Cardiac fibroblast (primary cell): Measurements from ENCODE around the gene RSAD2.

Source experiments
- DNase-seq, 2 donors: peaks; one replicate each; pipeline versions ENCODE4 v3.0.0 to v3.0.0-alpha.2; 2010; ENCODE audit warnings: low read depth in 2 of 2
- H3K4me3 ChIP-seq, 2 donors: replicated peaks in 1 of 2; 1 replicate in 1 of 2; 2 replicates in 1 of 2; pipeline ENCODE4 v1.5.1; 2011; ENCODE audit warnings: low read depth in 2 of 2, low read length in 2 of 2, mild to moderate bottlenecking in 2 of 2, moderate library complexity in 1 of 2
- TF ChIP-seq, protein P1 (sequence below): IDR thresholded peaks from one replicate; pipeline ENCODE4 v1.5.1; 2011; ENCODE audit warnings: low read depth, mild to moderate bottlenecking, low read length, inconsistent platforms

RSAD2 gene

DNA sequence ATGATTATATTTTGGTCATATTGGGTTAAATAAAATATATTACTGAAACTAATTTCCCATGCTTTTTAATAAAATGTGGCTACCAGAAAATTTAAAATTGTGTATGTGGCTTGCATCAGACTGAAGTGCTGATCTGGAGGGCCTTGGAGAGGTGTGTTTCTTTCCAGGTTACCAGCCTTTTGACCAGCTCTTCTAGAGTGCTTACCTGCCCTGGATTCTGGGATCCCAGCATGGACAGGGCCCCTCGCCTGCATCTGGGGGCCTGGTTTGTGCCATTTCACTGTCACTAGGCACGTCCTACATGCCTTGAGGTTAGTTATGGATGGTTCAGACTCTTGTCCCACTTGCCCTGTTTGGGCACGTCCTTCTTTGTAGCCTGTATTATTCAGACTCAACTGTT is 50.2 kb downstream of the RSAD2 start:
- no peak for DNase-seq
- no peak overlapping the region for H3K4me3 ChIP-seq
- TF ChIP-seq, protein P1, sequence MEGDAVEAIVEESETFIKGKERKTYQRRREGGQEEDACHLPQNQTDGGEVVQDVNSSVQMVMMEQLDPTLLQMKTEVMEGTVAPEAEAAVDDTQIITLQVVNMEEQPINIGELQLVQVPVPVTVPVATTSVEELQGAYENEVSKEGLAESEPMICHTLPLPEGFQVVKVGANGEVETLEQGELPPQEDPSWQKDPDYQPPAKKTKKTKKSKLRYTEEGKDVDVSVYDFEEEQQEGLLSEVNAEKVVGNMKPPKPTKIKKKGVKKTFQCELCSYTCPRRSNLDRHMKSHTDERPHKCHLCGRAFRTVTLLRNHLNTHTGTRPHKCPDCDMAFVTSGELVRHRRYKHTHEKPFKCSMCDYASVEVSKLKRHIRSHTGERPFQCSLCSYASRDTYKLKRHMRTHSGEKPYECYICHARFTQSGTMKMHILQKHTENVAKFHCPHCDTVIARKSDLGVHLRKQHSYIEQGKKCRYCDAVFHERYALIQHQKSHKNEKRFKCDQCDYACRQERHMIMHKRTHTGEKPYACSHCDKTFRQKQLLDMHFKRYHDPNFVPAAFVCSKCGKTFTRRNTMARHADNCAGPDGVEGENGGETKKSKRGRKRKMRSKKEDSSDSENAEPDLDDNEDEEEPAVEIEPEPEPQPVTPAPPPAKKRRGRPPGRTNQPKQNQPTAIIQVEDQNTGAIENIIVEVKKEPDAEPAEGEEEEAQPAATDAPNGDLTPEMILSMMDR, result no peak

DNA sequence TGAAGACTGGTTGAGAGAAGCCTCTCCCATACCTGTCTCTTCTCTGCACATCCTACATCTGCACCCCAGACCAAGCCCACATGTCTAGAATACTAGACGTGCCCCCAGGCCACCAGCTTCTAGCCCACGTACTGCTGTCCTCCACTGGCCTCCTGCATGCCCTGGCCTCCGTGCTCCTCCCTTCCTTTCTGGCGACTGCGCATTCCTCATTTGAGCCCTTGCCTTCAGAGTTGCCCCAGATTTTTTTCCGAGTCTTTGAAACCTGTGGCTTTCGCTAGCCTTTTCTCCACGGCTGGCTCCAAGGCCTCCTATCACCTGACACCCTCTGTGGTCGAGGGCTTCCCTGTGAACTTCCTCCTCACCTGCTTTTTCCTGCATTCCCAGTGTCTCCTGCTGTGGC is 50.9 kb downstream of the RSAD2 start:
- TF ChIP-seq, protein P1, result no peak
- DNase-seq, result no peak
- no peak overlapping the region for H3K4me3 ChIP-seq

DNA sequence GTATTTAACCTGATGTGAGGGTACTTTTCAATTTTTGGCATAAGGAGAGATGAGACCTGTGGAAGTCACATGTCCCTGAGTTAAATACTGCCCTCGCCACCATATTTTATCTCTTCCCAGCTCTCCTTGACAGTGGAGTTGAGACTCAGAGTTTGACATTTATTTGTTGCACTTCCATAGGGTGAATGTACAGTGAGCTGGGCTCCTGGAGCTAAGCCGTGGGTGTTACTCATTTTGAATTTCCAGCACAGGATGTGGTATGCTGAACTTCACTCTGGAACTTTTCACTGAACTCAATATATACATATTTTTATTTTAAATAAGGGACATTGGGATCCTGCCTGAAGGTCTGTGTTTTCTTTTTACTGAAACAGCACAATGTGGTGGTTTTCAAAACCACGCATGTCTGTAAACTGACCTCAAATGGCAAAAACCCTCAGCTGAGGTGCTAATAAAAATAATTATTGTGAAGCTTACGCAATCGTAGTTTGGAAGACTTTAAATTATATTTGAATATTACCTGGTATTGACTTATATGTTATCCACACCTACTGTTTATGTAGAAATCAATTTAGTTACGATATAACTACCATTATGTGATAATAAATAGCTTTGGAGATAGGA is 51.7 kb downstream of the RSAD2 start:
- H3K4me3 ChIP-seq, result no peak overlapping the region
- TF ChIP-seq, protein P1, result no peak

DNA sequence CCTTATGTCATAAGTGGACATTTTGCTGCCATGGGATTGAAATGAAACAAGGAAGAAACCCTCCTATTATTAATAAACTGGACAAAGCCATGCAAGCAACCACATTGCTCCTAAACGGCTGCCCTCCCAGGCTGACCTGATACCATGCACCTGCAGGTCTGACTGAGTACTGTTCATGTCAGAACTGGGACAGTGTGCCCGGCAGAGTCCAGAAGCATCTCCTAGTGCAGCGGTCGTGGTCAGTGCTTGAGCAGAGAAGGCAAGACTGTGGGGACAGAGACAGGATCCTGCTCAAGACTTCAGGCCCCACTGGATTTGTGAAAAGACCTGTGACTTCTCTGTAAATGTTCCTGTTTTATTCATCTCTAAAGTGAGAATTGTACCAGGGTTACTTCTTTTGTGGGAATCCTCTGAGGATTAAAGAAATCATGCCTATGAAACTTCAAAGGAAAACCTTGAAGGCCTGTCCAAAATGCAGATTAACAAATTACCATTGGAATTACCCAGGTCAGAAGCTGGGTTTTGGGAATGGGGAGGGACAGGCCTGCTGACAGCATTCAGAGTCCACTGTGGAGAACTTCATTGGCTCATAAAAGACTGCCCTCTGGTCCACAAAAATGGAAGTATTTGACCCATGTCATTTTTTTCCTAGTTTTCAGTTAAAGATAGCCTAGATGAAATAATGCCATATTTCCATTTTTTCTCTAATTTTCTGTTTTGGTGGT is 53.5 kb downstream of the RSAD2 start:
- TF ChIP-seq, protein P1, result no peak
- no peak overlapping the region for H3K4me3 ChIP-seq
- no peak for DNase-seq

More for the DNA sequence above, 51.7 kb downstream of the RSAD2 start:
- DNase-seq, result no peak

DNA sequence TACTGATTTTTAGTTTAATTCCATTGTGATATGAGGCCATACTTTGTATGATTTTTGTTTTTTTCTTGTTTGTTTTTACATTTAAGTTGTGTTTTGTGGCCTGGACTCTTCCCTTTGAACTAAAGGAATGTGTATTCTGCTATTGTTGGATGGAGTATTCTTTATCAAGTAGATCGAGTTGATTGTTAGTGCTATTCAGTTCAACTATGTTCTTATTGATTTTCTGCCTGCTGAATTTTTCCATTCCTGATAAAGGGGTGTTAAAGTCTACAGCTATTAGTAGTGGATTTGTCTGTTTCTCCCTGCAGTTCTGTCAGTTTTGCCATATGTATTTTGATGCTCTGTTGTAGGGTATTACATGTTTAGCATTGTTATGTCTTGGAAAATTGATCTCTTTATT is 54.2 kb downstream of the RSAD2 start:
- DNase-seq, result no peak
- H3K4me3 ChIP-seq, result no peak overlapping the region
- TF ChIP-seq, protein P1, result no peak

DNA sequence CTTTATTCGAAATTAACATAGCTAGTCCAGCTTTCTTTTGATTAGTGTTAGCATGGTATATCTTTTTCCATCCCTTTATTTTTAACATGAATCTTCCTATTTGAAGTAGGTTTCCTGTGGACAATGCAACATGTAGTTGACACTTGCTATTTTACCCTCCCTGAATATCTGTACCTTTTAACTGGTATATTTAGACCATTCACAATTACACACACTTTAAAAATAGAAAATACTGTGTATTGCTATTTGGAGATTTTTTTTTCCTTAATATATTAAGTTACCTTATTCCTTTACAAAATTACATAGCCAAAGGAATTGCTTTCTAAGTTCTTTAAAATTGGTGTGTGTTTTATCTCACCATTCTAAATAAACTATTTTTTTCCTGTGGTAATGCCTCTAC is 54.6 kb downstream of the RSAD2 start:
- no peak for DNase-seq
- no peak overlapping the region for H3K4me3 ChIP-seq
- TF ChIP-seq, protein P1, result no peak
